Sigmoid colon (tissue), 4 donors: ENCODE data around the gene NLN.

ENCODE experiments used
- POLR2A ChIP-seq, 2 donors: fragments of 450-650 bp; IDR thresholded peaks; one replicate each; pipeline ENCODE4 v1.6.1; 2016; ENCODE audit warnings: antibody characterized with exemption in 2 of 2, mild to moderate bottlenecking in 2 of 2, moderate library complexity in 2 of 2
- POLR2AphosphoS5 ChIP-seq, 4 donors: sonication (generic); formaldehyde crosslinking; IDR thresholded peaks; one replicate each; pipeline ENCODE4 v1.6.1; 2017; ENCODE audit warnings: antibody characterized with exemption in 4 of 4
- TF ChIP-seq, protein P1 (sequence below), 4 experiments: fragments of 450-650 bp in 3 of 4; fragments of 200-600 bp in 1 of 4; IDR thresholded peaks; one replicate each; pipeline ENCODE4 v1.5.1; 2016 to 2019; ENCODE audit warnings: antibody characterized with exemption in 4 of 4, mild to moderate bottlenecking in 3 of 4, moderate library complexity in 2 of 4

- TF ChIP-seq, protein P1, sequence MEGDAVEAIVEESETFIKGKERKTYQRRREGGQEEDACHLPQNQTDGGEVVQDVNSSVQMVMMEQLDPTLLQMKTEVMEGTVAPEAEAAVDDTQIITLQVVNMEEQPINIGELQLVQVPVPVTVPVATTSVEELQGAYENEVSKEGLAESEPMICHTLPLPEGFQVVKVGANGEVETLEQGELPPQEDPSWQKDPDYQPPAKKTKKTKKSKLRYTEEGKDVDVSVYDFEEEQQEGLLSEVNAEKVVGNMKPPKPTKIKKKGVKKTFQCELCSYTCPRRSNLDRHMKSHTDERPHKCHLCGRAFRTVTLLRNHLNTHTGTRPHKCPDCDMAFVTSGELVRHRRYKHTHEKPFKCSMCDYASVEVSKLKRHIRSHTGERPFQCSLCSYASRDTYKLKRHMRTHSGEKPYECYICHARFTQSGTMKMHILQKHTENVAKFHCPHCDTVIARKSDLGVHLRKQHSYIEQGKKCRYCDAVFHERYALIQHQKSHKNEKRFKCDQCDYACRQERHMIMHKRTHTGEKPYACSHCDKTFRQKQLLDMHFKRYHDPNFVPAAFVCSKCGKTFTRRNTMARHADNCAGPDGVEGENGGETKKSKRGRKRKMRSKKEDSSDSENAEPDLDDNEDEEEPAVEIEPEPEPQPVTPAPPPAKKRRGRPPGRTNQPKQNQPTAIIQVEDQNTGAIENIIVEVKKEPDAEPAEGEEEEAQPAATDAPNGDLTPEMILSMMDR (IDR thresholded peaks at IDR 0.05): no peak
- TF ChIP-seq POLR2AphosphoS5 (IDR thresholded peaks at IDR 0.05) (no peak), POLR2A (IDR thresholded peaks at IDR 0.05) (no peak)
Measured at GRCh38 chr5:65704621-65705239, 17.3 kb upstream of the NLN start.
